ENCODE results near the gene LAMTOR4. TPM values are rescaled to one million over a fixed set of nuclear protein-coding genes. Genes with fewer than 3 reads are reported as not detected.

The LAMTOR4 gene
- total RNA-seq, 1 experiment from 2014 or later, result 107 TPM

GRCh38 chr7:100154651-100155491, 6.2 kb downstream of the LAMTOR4 start:
- H3K9me3 ChIP-seq (ENCODE audit: low read length), result no peaks in the 10 kb centered on the region
- ChIA-PET POLR2A (ENCODE audit: unreplicated experiment) (interaction anchor here (0.6 kb wide), 1 partner anchor 34 kb away, joined by 5 read pairs; no protein-coding TSS in a partner anchor), CTCF (no interaction called here)
- H3K9ac ChIP-seq (ENCODE audit: low read length), result no peak overlapping the region
- peaks cover 6% of the 10 kb centered on the region; the same call in 1 of the 2 replicates for H4K20me1 ChIP-seq (ENCODE audit: low read length)
- H2AFZ ChIP-seq (ENCODE audit: low read length), result no peak overlapping the region
- H3K4me2 ChIP-seq (ENCODE audit: low read length), result no peak overlapping the region
- no peak for DNase-seq
- no peak for ATAC-seq
- H3K27me3 ChIP-seq (ENCODE audit: low read length), result no peaks in the 10 kb centered on the region
- H3K27ac ChIP-seq (ENCODE audit: low read length), result no peak overlapping the region
- H3K9me2 ChIP-seq (replicated peaks; ENCODE audit: low read length), result no peaks in the 10 kb centered on the region
- no TSS peak for BruUV-seq (replicated peaks)
- peaks cover 10% of the 10 kb centered on the region; the same call in 1 of the 2 replicates for H3K36me3 ChIP-seq (ENCODE audit: low read depth, low read length)
- TF ChIP-seq EZH2 (IDR thresholded peaks at IDR 0.05; ENCODE audit: low read length, unreplicated experiment) (no peak), CTCF (conservative IDR thresholded peaks at IDR 0.05; ENCODE audit: low read depth, low read length) (no peak), EZH2phosphoT487 (IDR thresholded peaks at IDR 0.05; ENCODE audit: borderline replicate concordance, low read length) (no peak)
- no peak overlapping the region for H3K4me3 ChIP-seq (ENCODE audit: low read length)
- peaks cover 40% of the 10 kb centered on the region for H3K79me2 ChIP-seq (ENCODE audit: low read length)
- no peaks in the 10 kb centered on the region for H3F3A ChIP-seq (ENCODE audit: low read length, unreplicated experiment)
- peaks cover 19% of the 10 kb centered on the region for H3K4me1 ChIP-seq (ENCODE audit: insufficient read depth, low read length)
- intact Hi-C loops (cut with micrococcal nuclease), result no loop called here

- intact Hi-C loops (cut with micrococcal nuclease), result no loop called here
- peaks cover 10% of the 10 kb centered on the region; the same call in 1 of the 2 replicates for H3K36me3 ChIP-seq (ENCODE audit: low read depth, low read length)
- H3K27ac ChIP-seq (ENCODE audit: low read length), result no peak overlapping the region
- H2AFZ ChIP-seq (ENCODE audit: low read length), result no peak overlapping the region
- ATAC-seq (no peak), DNase-seq (no peak)
- no peak overlapping the region for H3K4me3 ChIP-seq (ENCODE audit: low read length)
- BruUV-seq (replicated peaks), result no TSS peak
- ChIA-PET CTCF (no interaction called here), POLR2A (ENCODE audit: unreplicated experiment) (no interaction called here)
- H3K9me3 ChIP-seq (ENCODE audit: low read length), result no peaks in the 10 kb centered on the region
- H3K9me2 ChIP-seq (replicated peaks; ENCODE audit: low read length), result no peaks in the 10 kb centered on the region
- no peak overlapping the region for H3K9ac ChIP-seq (ENCODE audit: low read length)
- H3K4me1 ChIP-seq (ENCODE audit: insufficient read depth, low read length), result peaks cover 14% of the 10 kb centered on the region
- H4K20me1 ChIP-seq (ENCODE audit: low read length), result peaks cover 6% of the 10 kb centered on the region; the same call in 1 of the 2 replicates
- peaks cover 32% of the 10 kb centered on the region for H3K79me2 ChIP-seq (ENCODE audit: low read length)
- TF ChIP-seq EZH2phosphoT487 (IDR thresholded peaks at IDR 0.05; ENCODE audit: borderline replicate concordance, low read length), result no peak
- TF ChIP-seq EZH2 (IDR thresholded peaks at IDR 0.05; ENCODE audit: low read length, unreplicated experiment), result no peak
- no peak for TF ChIP-seq CTCF (conservative IDR thresholded peaks at IDR 0.05; ENCODE audit: low read depth, low read length)
- H3F3A ChIP-seq (ENCODE audit: low read length, unreplicated experiment), result no peaks in the 10 kb centered on the region
- H3K4me2 ChIP-seq (ENCODE audit: low read length), result no peak overlapping the region
- no peaks in the 10 kb centered on the region for H3K27me3 ChIP-seq (ENCODE audit: low read length)
These were observed 7.0 kb downstream of the LAMTOR4 start for GRCh38 chr7:100155553-100156317.
